Measurements from ENCODE around the gene FLCN.
A peak's percentile ranks its signal among the peaks of the same experiment; 100 is the strongest.

Gene FLCN

DNA sequence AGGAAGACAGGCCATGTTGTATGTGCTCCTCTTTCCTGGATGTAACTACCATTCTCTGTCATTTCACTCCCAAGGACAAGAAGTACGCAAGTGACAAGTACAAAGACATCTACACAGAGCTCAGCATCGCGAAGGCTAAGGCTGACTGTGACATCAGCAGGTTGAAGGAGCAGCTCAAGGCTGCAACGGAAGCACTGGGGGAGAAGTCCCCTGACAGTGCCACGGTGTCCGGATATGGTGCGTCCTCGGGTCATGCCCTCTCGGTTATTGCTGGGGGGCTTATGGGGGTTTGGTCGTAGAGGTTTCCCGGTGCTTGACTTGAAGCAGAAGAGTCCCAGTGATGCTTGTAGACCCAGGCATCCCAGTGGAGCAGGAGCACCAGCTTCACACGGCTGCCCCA lies 59.8 kb downstream of the FLCN start:
- Histone ChIP-seq H3K9ac (ENCODE audit: low read length) (no peak overlapping the region), H3K9me2 (ENCODE audit: low read depth, low read length) (no peaks in the 10 kb centered on the region), H3K4me3 (ENCODE audit: low read depth, low read length, poor library complexity, severe bottlenecking) (no peak overlapping the region), H3K79me2 (ENCODE audit: insufficient read depth, low read length) (no peaks in the 10 kb centered on the region), H3K9me3 (ENCODE audit: low read length) (no peaks in the 10 kb centered on the region), H3K4me1 (ENCODE audit: insufficient read depth, low read length, severe bottlenecking) (peaks cover 28% of the 10 kb centered on the region), H4K20me1 (ENCODE audit: insufficient read depth, low read length) (no peaks in the 10 kb centered on the region), H3F3A (ENCODE audit: insufficient read depth, low read length) (peaks cover 4% of the 10 kb centered on the region; the same call in 1 of the 2 replicates), H3K4me2 (ENCODE audit: low read length) (no peak overlapping the region), H3K27ac (ENCODE audit: low read depth, low read length, poor library complexity, severe bottlenecking) (no peak overlapping the region), H3K36me3 (ENCODE audit: insufficient read depth, low read length) (peaks cover 81% of the 10 kb centered on the region), H3K27me3 (ENCODE audit: insufficient read depth, low read length) (no peaks in the 10 kb centered on the region), H2AFZ (ENCODE audit: low read length) (no peak overlapping the region)
- TF ChIP-seq, protein P1, sequence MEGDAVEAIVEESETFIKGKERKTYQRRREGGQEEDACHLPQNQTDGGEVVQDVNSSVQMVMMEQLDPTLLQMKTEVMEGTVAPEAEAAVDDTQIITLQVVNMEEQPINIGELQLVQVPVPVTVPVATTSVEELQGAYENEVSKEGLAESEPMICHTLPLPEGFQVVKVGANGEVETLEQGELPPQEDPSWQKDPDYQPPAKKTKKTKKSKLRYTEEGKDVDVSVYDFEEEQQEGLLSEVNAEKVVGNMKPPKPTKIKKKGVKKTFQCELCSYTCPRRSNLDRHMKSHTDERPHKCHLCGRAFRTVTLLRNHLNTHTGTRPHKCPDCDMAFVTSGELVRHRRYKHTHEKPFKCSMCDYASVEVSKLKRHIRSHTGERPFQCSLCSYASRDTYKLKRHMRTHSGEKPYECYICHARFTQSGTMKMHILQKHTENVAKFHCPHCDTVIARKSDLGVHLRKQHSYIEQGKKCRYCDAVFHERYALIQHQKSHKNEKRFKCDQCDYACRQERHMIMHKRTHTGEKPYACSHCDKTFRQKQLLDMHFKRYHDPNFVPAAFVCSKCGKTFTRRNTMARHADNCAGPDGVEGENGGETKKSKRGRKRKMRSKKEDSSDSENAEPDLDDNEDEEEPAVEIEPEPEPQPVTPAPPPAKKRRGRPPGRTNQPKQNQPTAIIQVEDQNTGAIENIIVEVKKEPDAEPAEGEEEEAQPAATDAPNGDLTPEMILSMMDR (IDR thresholded peaks at IDR 0.05; ENCODE audit: low read length): no peak
- no peak for TF ChIP-seq EZH2 (IDR thresholded peaks at IDR 0.05; ENCODE audit: borderline replicate concordance, low read length)

DNA sequence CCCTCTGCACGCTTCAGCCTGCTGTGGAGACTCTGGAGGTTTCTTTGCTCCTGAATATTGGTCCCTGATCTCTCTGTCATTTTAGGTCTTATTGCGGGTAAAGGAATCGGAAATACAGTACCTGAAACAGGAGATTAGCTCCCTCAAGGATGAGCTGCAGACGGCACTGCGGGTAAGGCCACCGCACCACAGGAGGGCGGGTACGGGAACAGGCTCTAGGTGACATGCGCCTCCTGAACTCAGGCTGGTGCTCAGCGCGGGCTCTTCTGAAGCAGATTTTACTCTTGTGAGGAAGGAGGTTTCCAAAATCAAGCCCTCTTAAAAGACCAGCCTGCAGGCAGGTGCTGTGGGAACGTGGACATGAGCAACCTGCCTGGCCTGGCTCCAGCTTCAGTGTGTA lies 60.6 kb downstream of the FLCN start:
- peaks cover 88% of the 10 kb centered on the region for H3K36me3 ChIP-seq (ENCODE audit: insufficient read depth, low read length)
- H4K20me1 ChIP-seq (ENCODE audit: insufficient read depth, low read length): no peaks in the 10 kb centered on the region
- H3K4me3 ChIP-seq (ENCODE audit: low read depth, low read length, poor library complexity, severe bottlenecking): no peak overlapping the region
- H3K27ac ChIP-seq (ENCODE audit: low read depth, low read length, poor library complexity, severe bottlenecking): peak overlapping the region; percentile 6
- H3K9ac ChIP-seq (ENCODE audit: low read length): no peak overlapping the region
- H3K9me3 ChIP-seq (ENCODE audit: low read length): no peaks in the 10 kb centered on the region
- no peaks in the 10 kb centered on the region for H3K9me2 ChIP-seq (ENCODE audit: low read depth, low read length)
- H2AFZ ChIP-seq (ENCODE audit: low read length): no peak overlapping the region
- TF ChIP-seq, protein P1 (IDR thresholded peaks at IDR 0.05; ENCODE audit: low read length): no peak
- TF ChIP-seq EZH2 (IDR thresholded peaks at IDR 0.05; ENCODE audit: borderline replicate concordance, low read length): no peak
- H3K4me2 ChIP-seq (ENCODE audit: low read length): no peak overlapping the region
- H3K4me1 ChIP-seq (ENCODE audit: insufficient read depth, low read length, severe bottlenecking): peaks cover 20% of the 10 kb centered on the region
- no peaks in the 10 kb centered on the region for H3K27me3 ChIP-seq (ENCODE audit: insufficient read depth, low read length)
- no peaks in the 10 kb centered on the region for H3K79me2 ChIP-seq (ENCODE audit: insufficient read depth, low read length)
- H3F3A ChIP-seq (ENCODE audit: insufficient read depth, low read length): peaks cover 3% of the 10 kb centered on the region; the same call in 1 of the 2 replicates

DNA sequence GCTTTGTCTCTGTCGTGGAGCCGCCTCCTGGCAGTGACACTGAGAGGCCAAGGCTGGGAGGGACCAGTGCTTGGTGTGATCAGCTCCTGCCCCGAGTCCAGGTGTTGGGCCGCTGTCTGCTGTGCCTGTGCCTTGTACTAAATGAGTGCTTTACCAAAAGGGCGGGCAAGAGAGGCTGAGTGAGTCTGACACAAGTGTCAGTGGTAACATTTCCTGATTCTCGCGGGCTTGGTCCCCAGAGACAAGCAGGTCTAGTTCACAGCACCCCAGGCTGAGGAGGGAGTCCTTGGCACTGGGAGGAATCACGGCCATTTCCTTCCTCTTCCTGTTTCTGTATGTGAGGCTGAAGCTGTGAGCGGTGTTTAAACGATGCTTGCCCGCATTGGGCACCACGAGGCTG lies 61.1 kb downstream of the FLCN start:
- TF ChIP-seq, protein P1 (IDR thresholded peaks at IDR 0.05; ENCODE audit: low read length): no peak
- TF ChIP-seq EZH2 (IDR thresholded peaks at IDR 0.05; ENCODE audit: borderline replicate concordance, low read length): no peak
- H3K4me1 ChIP-seq (ENCODE audit: insufficient read depth, low read length, severe bottlenecking): peaks cover 16% of the 10 kb centered on the region
- no peak overlapping the region for H2AFZ ChIP-seq (ENCODE audit: low read length)
- no peaks in the 10 kb centered on the region for H3K9me3 ChIP-seq (ENCODE audit: low read length)
- H3K9ac ChIP-seq (ENCODE audit: low read length): no peak overlapping the region; the same call in 1 of the 2 replicates
- no peaks in the 10 kb centered on the region for H3K9me2 ChIP-seq (ENCODE audit: low read depth, low read length)
- no peaks in the 10 kb centered on the region for H4K20me1 ChIP-seq (ENCODE audit: insufficient read depth, low read length)
- no peaks in the 10 kb centered on the region for H3K27me3 ChIP-seq (ENCODE audit: insufficient read depth, low read length)
- H3K79me2 ChIP-seq (ENCODE audit: insufficient read depth, low read length): no peaks in the 10 kb centered on the region
- peaks cover 84% of the 10 kb centered on the region for H3K36me3 ChIP-seq (ENCODE audit: insufficient read depth, low read length)
- H3F3A ChIP-seq (ENCODE audit: insufficient read depth, low read length): no peaks in the 10 kb centered on the region
- no peak overlapping the region; the same call in 1 of the 2 replicates for H3K4me2 ChIP-seq (ENCODE audit: low read length)
- H3K4me3 ChIP-seq (ENCODE audit: low read depth, low read length, poor library complexity, severe bottlenecking): no peak overlapping the region
- peak overlapping the region; percentile 6 for H3K27ac ChIP-seq (ENCODE audit: low read depth, low read length, poor library complexity, severe bottlenecking)

Measured in OCI-LY1 (cell line).